B cell (primary cell): Measurements from ENCODE around the gene RSBN1. TPM values are rescaled to one million over a fixed set of nuclear protein-coding genes. Genes with fewer than 3 reads are reported as not detected.
A peak's percentile ranks its signal among the peaks of the same experiment; 100 is the strongest.

Experiments used
- ATAC-seq: fragments of 200-7000 bp; cut with Tn5 transposase; one replicate; pipeline ENCODE4 v1.10.0; 2021; ENCODE audit warnings: low read depth, mild to moderate bottlenecking, moderate number of reproducible peaks, moderate library complexity
- CTCF ChIA-PET: fragments of 350-600 bp; sonication (Branson Sonifier 250); formaldehyde crosslinking; loops from one replicate; lab custom pipeline; 2021; ENCODE audit warnings: antibody characterized with exemption, inconsistent platforms; lab: Charles Lee
- POLR2A ChIA-PET: fragments of 350-600 bp; sonication (Branson Sonifier 250); formaldehyde crosslinking; loops from one replicate; lab custom pipeline; 2021; ENCODE audit warnings: antibody characterized with exemption; lab: Charles Lee
- DNase-seq: peaks from one replicate; pipeline ENCODE4 v3.0.0; 2013
- H2AFZ ChIP-seq: 2 replicates; pipeline ENCODE4 v1.6.1; 2012; ENCODE audit warnings: mild to moderate bottlenecking, low read depth, low read length; ENCODE audit not compliant: insufficient read depth, poor library complexity, severe bottlenecking
- H3K27ac ChIP-seq, 2 donors: 1 replicate in 1 of 2; 2 replicates in 1 of 2; pipeline ENCODE4 v1.5.1; 2012 to 2013; ENCODE audit warnings: low read length in 2 of 2, mild to moderate bottlenecking in 2 of 2, moderate library complexity in 1 of 2
- H3K27me3 ChIP-seq, 4 experiments: fragments of 200-600 bp in 1 of 4; sonication (generic) in 1 of 4; replicated peaks in 1 of 4; 1 replicate in 2 of 4; 2 replicates in 2 of 4; pipeline versions ENCODE4 v1.6.1 to v1.7.0; 2013 to 2016; ENCODE audit warnings: low read length in 3 of 4, mild to moderate bottlenecking in 2 of 4, mixed read lengths in 1 of 4, moderate library complexity in 1 of 4; ENCODE audit not compliant: insufficient read depth in 4 of 4, control insufficient read depth in 3 of 4; ENCODE audit errors: control extremely low read depth in 1 of 4
- H3K36me3 ChIP-seq, 2 experiments: replicated peaks in 1 of 2; 1 replicate in 1 of 2; 2 replicates in 1 of 2; pipeline versions ENCODE4 v1.6.1 to v1.7.1; 2013; ENCODE audit warnings: low read length in 1 of 2; ENCODE audit not compliant: insufficient read depth in 2 of 2, control insufficient read depth in 1 of 2; ENCODE audit errors: control extremely low read depth in 1 of 2, extremely low read depth in 1 of 2
- H3K4me1 ChIP-seq, 2 donors: fragments of 200-600 bp in 1 of 2; sonication (generic) in 1 of 2; 1 replicate in 1 of 2; 2 replicates in 1 of 2; pipeline versions ENCODE4 v1.5.1 to v1.6.1; 2013 to 2017; ENCODE audit warnings: low read length in 2 of 2; ENCODE audit not compliant: control insufficient read depth in 2 of 2, insufficient read depth in 2 of 2
- H3K4me2 ChIP-seq: replicated peaks from 2 replicates; pipeline ENCODE3; 2012; ENCODE audit warnings: mild to moderate bottlenecking, low read depth, low read length; ENCODE audit not compliant: poor library complexity, severe bottlenecking
- H3K4me3 ChIP-seq, 5 experiments: fragments of 200-600 bp in 1 of 5; sonication (generic) in 1 of 5; 1 replicate in 3 of 5; 2 replicates in 2 of 5; pipeline versions ENCODE4 v1.5.1 to v1.7.0; 2011 to 2016; ENCODE audit warnings: low read length in 4 of 5, mild to moderate bottlenecking in 4 of 5, low read depth in 2 of 5, control low read depth in 1 of 5, moderate library complexity in 1 of 5; ENCODE audit not compliant: insufficient read depth in 1 of 5; ENCODE audit errors: control extremely low read depth in 1 of 5, extremely low read depth in 1 of 5
- H3K79me2 ChIP-seq: fragments of 200-600 bp; sonication (generic); one replicate; pipeline ENCODE4 v1.6.0; 2016; ENCODE audit warnings: low read length; ENCODE audit not compliant: control insufficient read depth, insufficient read depth
- H3K9ac ChIP-seq: fragments of 200-600 bp; sonication (generic); 2 replicates; pipeline ENCODE4 v1.6.1; 2017; ENCODE audit warnings: mild to moderate bottlenecking, low read length, moderate library complexity
- H3K9me3 ChIP-seq, 3 donors: one replicate each; pipeline versions ENCODE4 v1.6.1 to v1.7.1; 2013; ENCODE audit warnings: low read length in 2 of 3; ENCODE audit not compliant: control insufficient read depth in 2 of 3, insufficient read depth in 1 of 3; ENCODE audit errors: control extremely low read depth in 1 of 3
- H4K20me1 ChIP-seq: 2 replicates; pipeline ENCODE4 v1.6.0; 2012; ENCODE audit warnings: mild to moderate bottlenecking, low read length; ENCODE audit not compliant: insufficient read depth, control insufficient read depth, poor library complexity, severe bottlenecking
- H3K27ac Mint-ChIP-seq: one replicate; pipeline ENCODE4 v1.8.0; 2021; ENCODE audit warnings: mixed read lengths
- H3K27me3 Mint-ChIP-seq: one replicate; pipeline ENCODE4 v1.8.0; 2021; ENCODE audit warnings: mixed read lengths
- H3K4me1 Mint-ChIP-seq: one replicate; pipeline ENCODE4 v1.8.0; 2021; ENCODE audit warnings: mixed read lengths
- H3K4me3 Mint-ChIP-seq: one replicate; pipeline ENCODE4 v1.8.0; 2021; ENCODE audit warnings: mixed read lengths
- H3K9me3 Mint-ChIP-seq: one replicate; pipeline ENCODE4 v1.8.0; 2022; ENCODE audit warnings: mixed read lengths; ENCODE audit not compliant: insufficient read depth
- EZH2 ChIP-seq: IDR thresholded peaks from 2 replicates; pipeline ENCODE4 v1.6.1; 2012; ENCODE audit warnings: borderline replicate concordance, low read depth, mild to moderate bottlenecking, moderate library complexity, low read length; ENCODE audit not compliant: insufficient read depth, poor library complexity, severe bottlenecking
- WGBS: methylation state at CpG from one replicate; pipeline ENCODE4 v1.1.5; 2013; ENCODE audit warnings: missing lambda C conversion rate; ENCODE audit not compliant: insufficient coverage; 5-methylcytosine and 5-hydroxymethylcytosine counted together
- intact Hi-C: fragments of 100-400 bp; cut with micrococcal nuclease; formaldehyde crosslinking; loops from one replicate; pipeline ENCODE4 v1.10.0; 2022
- polyA plus RNA-seq: library from polyadenylated mRNA; depleted of rRNA; stranded (reverse); fragments of >200 nt; gene quantifications from 2 replicates; pipeline ENCODE4 v1.2.3, GENCODE V29; 2012
- total RNA-seq, 2 donors: library from RNA; stranded (reverse); fragments of 120-200 nt in 1 of 2; gene quantifications; 1 replicate in 1 of 2; 2 replicates in 1 of 2; pipeline versions ENCODE4 v1.2.3 to v1.2.4, GENCODE V29; 2013 to 2022
- TF ChIP-seq, protein P1 (sequence below): fragments of 200-600 bp; IDR thresholded peaks from one replicate; pipeline ENCODE4 v1.8.0; 2022; ENCODE audit warnings: antibody characterized with exemption, mild to moderate bottlenecking

The RSBN1 gene
- total and polyA plus RNA-seq, 2 donors (not counting 1 experiment from before 2014, with no cell fraction given): 20.6 to 40.2 TPM

DNA sequence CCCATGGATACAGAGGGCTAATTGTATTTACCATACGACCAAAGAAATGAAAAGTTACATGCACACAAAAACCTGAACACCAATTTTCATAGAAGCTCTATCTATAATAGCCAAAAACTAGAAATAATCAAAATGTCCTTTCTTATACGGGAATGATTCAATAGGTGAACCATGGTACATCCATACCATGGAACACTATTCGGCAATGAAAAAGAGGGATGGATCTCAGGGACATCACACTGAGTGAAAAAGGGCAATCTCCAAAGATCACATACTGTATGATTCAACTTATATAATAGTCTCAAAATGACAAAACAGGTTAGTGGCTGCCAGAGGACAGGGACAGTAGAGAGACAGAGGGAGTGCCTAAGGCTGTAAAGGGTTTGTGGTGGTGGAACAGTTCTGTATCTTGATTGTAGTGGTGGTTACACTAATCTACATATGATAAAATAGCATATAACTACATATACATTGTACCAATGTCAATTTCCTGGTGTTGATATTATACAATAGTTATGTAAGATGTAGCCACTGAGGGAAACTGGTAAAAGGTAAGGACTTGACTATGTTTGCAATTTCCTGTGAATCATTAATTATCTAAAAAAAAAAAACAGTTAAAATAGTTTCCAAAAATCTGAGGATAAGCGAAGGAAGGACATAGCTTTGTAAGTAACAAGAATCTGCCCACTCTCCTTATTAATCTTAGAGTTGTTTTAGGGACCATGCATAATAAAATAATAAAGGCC, 3.7 kb downstream of the RSBN1 start:
- no peak overlapping the region for H3K27ac Mint-ChIP-seq
- Histone ChIP-seq H3K27ac (no peak overlapping the region), H3K79me2 (peaks cover 81% of the 10 kb centered on the region), H2AFZ (no peak overlapping the region), H3K4me3 (no peak overlapping the region), H3K4me1 (peaks cover 33 to 39% of the 10 kb centered on the region in 2 donors), H3K9ac (no peak overlapping the region), H3K4me2 (no peak overlapping the region), H3K9me3 (no peaks in the 10 kb centered on the region), H3K27me3 (no peaks in the 10 kb centered on the region), H3K36me3 (peaks cover 0 to 7% of the 10 kb centered on the region in 2 experiments), H4K20me1 (peaks cover 54% of the 10 kb centered on the region)
- intact Hi-C loops: no loop called here
- H3K4me1 Mint-ChIP-seq: peaks cover 59% of the 10 kb centered on the region
- 100% methylated on average over 1 of the region's 4 CpGs for WGBS
- TF ChIP-seq, protein P1, sequence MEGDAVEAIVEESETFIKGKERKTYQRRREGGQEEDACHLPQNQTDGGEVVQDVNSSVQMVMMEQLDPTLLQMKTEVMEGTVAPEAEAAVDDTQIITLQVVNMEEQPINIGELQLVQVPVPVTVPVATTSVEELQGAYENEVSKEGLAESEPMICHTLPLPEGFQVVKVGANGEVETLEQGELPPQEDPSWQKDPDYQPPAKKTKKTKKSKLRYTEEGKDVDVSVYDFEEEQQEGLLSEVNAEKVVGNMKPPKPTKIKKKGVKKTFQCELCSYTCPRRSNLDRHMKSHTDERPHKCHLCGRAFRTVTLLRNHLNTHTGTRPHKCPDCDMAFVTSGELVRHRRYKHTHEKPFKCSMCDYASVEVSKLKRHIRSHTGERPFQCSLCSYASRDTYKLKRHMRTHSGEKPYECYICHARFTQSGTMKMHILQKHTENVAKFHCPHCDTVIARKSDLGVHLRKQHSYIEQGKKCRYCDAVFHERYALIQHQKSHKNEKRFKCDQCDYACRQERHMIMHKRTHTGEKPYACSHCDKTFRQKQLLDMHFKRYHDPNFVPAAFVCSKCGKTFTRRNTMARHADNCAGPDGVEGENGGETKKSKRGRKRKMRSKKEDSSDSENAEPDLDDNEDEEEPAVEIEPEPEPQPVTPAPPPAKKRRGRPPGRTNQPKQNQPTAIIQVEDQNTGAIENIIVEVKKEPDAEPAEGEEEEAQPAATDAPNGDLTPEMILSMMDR: no peak
- no peak for TF ChIP-seq EZH2
- ChIA-PET CTCF (no interaction called here), POLR2A (no interaction called here)
- ATAC-seq: no peak
- no peaks in the 10 kb centered on the region for H3K9me3 Mint-ChIP-seq
- H3K4me3 Mint-ChIP-seq: peak overlapping the region; percentile 18
- DNase-seq: no peak
- no peaks in the 10 kb centered on the region for H3K27me3 Mint-ChIP-seq

DNA sequence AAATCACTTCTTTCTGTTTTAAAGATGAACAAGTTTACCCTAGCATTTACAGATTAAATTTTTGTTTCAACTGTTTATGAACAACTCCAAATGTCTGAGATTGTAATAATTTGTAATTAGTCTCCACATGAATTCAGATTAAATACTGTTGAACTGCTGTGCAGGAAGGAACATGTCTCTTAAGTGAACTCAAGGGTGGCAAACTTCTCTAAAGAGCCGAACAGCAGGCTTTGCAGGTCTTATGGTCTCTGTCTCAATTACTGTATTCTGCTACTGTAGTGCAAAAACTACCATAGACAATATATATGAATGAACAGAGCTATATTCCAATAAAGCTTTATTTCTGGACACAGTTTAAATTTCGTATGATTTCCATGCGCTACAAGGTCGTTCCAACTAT, 6.6 kb downstream of the RSBN1 start:
- Histone ChIP-seq H4K20me1 (peaks cover 71% of the 10 kb centered on the region), H3K4me3 (no peak overlapping the region), H3K27ac (no peak overlapping the region), H3K4me2 (peak overlapping the region; percentile 29), H3K9me3 (no peaks in the 10 kb centered on the region), H3K27me3 (no peaks in the 10 kb centered on the region), H3K4me1 (peaks cover 17 to 34% of the 10 kb centered on the region in 2 donors), H3K9ac (no peak overlapping the region), H2AFZ (no peak overlapping the region), H3K36me3 (peaks cover 0 to 4% of the 10 kb centered on the region in 2 experiments), H3K79me2 (peaks cover 99% of the 10 kb centered on the region)
- ChIA-PET CTCF (interaction anchor here (0.8 kb wide), 1 partner anchor 54 kb away, joined by 3 read pairs; no protein-coding TSS in a partner anchor), POLR2A (no interaction called here)
- intact Hi-C loops: no loop called here
- Mint-ChIP-seq H3K9me3 (no peaks in the 10 kb centered on the region), H3K27me3 (no peaks in the 10 kb centered on the region), H3K27ac (no peak overlapping the region), H3K4me1 (peaks cover 62% of the 10 kb centered on the region), H3K4me3 (no peak overlapping the region)
- DNase-seq (no peak), ATAC-seq (no peak)
- TF ChIP-seq, protein P1: no peak
- no peak for TF ChIP-seq EZH2
- 100% methylated on average over 3 of the region's 4 CpGs for WGBS
